NCI-H128 (cell line): ENCODE measurements around the gene ADRM1.

ENCODE experiments used
- DNase-seq: peaks from one replicate; lab custom pipeline; 2025; ENCODE audit not compliant: unreplicated experiment; lab: John Stamatoyannopoulos, UW

The ADRM1 gene

GRCh38 chr20:62302341-62303061 lies at the start of gene ADRM1:
ADRM1 (plus strand) TSS chr20:62302997; CDS start chr20:62303569, 572 bp downstream.
- peak; percentile 97 for DNase-seq

GRCh38 chr20:62253398-62253797 lies 49.4 kb upstream of the ADRM1 start:
- DNase-seq = no peak

GRCh38 chr20:62254021-62254724 lies 48.6 kb upstream of the ADRM1 start:
- DNase-seq = no peak

GRCh38 chr20:62255976-62256375 lies 46.8 kb upstream of the ADRM1 start:
- DNase-seq = no peak

GRCh38 chr20:62258499-62259293 lies 44.1 kb upstream of the ADRM1 start:
- DNase-seq = no peak

GRCh38 chr20:62259294-62259565 lies 43.6 kb upstream of the ADRM1 start:
- DNase-seq = no peak

- no peak for DNase-seq
Measured at GRCh38 chr20:62262064-62262463, 40.7 kb upstream of the ADRM1 start.

GRCh38 chr20:62263396-62263795 lies 39.4 kb upstream of the ADRM1 start:
- no peak for DNase-seq

- no peak for DNase-seq
Measured at GRCh38 chr20:62265365-62265764, 37.4 kb upstream of the ADRM1 start.

- DNase-seq = no peak
Measured at GRCh38 chr20:62266340-62266739, 36.5 kb upstream of the ADRM1 start.

GRCh38 chr20:62266851-62267250 lies 35.9 kb upstream of the ADRM1 start:
- no peak for DNase-seq

- no peak for DNase-seq
Measured at GRCh38 chr20:62267543-62267942, 35.3 kb upstream of the ADRM1 start.

GRCh38 chr20:62268228-62268900 lies 34.4 kb upstream of the ADRM1 start:
- DNase-seq = no peak

- no peak for DNase-seq
Measured at GRCh38 chr20:62269378-62269777, 33.4 kb upstream of the ADRM1 start.

GRCh38 chr20:62269871-62270270 lies 32.9 kb upstream of the ADRM1 start:
- DNase-seq = no peak

- no peak for DNase-seq
Measured at GRCh38 chr20:62272200-62272599, 30.6 kb upstream of the ADRM1 start.

- no peak for DNase-seq
Measured at GRCh38 chr20:62273416-62273815, 29.4 kb upstream of the ADRM1 start.

GRCh38 chr20:62274332-62274950 lies 28.4 kb upstream of the ADRM1 start:
- no peak for DNase-seq

- DNase-seq = no peak
Measured at GRCh38 chr20:62275219-62275618, 27.6 kb upstream of the ADRM1 start.

- no peak for DNase-seq
Measured at GRCh38 chr20:62276439-62276838, 26.4 kb upstream of the ADRM1 start.

GRCh38 chr20:62277253-62277652 lies 25.5 kb upstream of the ADRM1 start:
- no peak for DNase-seq
